ENCODE data around the gene TIAM2.
"Not testable (repeated sequence)": the region's sequence is repeated elsewhere in the genome, so short reads cannot be mapped to it uniquely, and the experiment has no call there.

The TIAM2 gene

GRCh38 chr6:155212616-155213380, 217.7 kb downstream of the TIAM2 start:
- no peak for DNase-seq

- no peak for DNase-seq
These were observed 218.7 kb downstream of the TIAM2 start for GRCh38 chr6:155213611-155214372.

DNA sequence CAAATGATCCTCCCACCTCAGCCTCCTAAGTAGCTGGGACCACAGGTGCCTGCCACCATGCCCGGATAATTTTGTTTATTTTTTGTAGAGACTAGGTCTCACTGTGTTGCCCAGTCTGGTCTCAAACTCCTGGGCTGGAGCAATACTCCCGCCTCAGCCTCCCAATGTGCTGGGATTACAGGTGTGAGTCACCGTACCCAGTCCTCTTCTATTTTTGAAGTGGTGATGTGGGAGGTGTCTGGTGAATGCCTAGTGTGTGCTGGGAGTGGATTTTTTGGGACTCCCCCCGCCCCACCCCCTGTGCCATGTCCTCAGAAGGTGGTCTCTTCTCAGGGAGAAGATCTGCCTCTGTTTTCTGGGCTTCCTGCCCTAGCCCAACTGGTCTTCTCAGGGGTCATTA, 220.8 kb downstream of the TIAM2 start:
- DNase-seq, result no peak

DNA sequence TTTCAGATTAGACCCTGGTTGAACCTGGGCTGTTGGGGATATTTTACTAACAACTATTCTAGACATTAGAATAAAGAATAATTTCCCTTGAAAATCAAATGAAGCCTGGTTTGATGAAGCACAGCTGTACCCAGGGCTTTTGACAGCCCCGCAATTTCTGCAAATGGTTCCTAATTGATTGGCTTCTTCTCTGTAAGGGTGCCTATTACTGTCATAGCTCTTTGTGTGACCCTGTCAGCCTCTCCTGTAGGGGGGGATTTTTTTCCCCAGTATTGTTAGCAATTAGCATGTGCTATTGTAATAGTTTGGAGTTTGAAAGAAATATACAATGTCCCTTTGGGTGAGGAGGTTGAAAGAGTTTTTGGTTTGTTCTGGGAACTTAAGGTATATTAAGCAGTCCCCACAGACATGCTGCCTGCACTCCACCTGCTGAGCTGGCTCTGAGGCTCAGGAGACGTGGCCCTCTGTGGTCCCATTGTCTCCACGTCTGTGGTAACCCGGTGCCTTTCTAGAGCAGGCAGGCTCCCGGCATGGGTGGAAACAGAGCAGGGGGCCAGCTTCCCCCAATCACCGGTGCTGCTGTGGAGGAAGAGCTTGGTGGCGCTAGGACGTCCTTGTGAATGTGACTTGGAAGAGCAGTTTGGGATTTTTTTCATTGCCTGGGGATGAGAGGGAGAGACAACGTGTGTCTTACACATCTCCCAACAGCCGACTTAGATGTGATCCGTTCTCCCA, 221.4 kb downstream of the TIAM2 start:
- DNase-seq, result no peak

- DNase-seq, result not testable (repeated sequence)
These were observed 223.6 kb downstream of the TIAM2 start for GRCh38 chr6:155218711-155219110.

GRCh38 chr6:155219299-155219698, 224.2 kb downstream of the TIAM2 start:
- no peak for DNase-seq

DNA sequence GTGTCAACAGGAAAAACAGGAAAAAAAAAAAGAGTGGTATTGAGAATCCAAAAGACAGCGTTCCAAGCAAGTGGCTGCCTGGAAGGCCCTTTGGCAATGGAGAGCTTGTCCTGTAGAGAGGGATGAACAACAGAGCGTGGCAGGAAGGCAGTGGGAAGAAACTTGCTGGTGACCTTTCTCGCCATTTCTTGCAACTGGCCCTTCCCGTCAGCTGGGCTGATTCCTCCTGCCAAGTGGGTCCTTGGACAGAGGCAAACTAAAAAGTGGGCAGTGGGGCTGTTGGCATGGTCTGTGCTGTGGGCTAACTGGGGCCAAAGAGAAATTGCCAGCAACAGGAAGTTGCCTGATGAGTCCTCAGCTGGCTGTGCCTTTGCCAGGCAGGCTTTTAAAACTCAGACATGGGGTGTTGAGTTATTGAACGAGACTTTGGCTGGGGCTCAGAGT, 224.8 kb downstream of the TIAM2 start:
- no peak for DNase-seq

DNA sequence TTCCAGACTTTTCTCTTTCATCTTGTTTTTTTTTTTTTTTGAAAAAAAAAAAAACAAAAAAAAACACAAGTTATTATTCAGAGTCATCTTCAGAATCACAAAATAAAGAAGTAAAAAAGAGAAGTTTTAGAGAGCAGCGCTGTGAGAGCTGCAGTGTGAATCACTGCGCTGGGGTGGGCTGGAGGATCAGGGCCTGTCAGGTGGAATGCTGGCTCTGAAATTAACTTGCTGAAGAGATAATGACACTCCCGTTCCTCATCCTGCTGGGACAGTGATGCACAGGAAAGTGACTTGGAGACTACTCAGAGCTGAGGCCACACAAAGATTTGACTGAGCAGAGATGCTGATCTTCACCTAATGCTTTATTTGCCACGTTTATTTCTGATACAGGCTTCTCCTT, 226.0 kb downstream of the TIAM2 start:
- no peak for DNase-seq

DNA sequence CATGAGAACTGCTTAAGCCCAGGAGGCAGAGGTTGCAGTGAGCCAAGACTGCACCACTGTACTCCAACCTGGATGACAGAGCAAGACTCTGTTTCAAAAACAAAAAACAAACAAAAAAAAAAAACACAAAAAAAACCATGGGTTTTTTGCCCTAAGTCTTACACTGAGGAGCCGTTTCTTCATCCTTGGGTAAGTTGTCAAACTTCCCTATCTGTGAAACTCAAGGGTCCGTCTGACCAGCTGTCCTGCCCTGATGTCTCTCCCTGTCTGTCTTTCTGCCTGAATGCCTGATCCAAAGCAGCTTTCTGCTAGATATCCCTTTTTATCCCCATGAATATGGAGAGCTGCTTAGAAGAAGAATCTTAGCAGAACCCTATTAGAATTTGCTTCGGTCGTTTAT, 227.4 kb downstream of the TIAM2 start:
- no peak for DNase-seq

DNA sequence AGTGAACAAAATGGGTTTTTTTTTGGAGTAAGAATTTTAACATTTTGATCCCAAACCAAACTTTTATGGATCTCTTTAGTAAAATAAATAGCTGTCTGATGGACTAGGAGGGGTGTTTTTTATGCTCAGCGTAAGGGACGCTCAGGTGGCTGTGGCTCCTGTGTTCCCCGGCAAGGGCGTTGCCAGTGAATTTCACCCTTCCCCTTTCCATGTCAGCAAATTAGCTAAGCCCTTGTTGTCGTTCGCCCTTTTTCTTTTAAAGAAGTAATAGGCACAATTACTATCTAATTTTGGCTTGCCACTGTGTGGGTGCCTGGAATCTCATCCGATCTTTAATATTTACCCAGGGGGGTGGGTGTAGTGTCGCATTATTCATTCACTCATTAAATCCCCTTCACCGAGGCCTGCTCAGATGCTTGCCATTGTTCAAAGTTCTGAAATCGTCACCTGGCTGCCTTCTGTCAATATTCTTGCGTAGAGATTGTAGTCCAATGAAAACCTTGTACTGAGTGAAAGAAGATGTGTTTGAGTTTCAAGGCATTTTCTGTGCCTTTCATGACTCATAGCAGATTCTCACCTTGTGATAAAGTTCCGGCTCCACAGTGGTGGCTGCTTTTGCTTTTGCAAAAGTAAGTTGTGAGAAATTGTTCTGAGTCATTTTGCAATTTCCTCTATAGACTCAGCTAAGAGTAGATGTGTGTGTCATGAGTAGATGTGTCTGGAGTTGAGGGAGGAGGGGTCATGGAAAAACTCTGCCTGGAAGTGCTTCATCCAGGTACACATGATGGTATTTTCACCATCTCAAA, 228.7 kb downstream of the TIAM2 start:
- peak; percentile 81 for DNase-seq

GRCh38 chr6:155224618-155225017, 229.5 kb downstream of the TIAM2 start:
- DNase-seq, result no peak

GRCh38 chr6:155227046-155227445, 231.9 kb downstream of the TIAM2 start:
- DNase-seq, result no peak

GRCh38 chr6:155228546-155229166, 233.5 kb downstream of the TIAM2 start:
- DNase-seq, result no peak

GRCh38 chr6:155230975-155231374, 235.9 kb downstream of the TIAM2 start:
- not testable (repeated sequence) for DNase-seq

- no peak for DNase-seq
These were observed 237.7 kb downstream of the TIAM2 start for GRCh38 chr6:155232848-155233247.

DNA sequence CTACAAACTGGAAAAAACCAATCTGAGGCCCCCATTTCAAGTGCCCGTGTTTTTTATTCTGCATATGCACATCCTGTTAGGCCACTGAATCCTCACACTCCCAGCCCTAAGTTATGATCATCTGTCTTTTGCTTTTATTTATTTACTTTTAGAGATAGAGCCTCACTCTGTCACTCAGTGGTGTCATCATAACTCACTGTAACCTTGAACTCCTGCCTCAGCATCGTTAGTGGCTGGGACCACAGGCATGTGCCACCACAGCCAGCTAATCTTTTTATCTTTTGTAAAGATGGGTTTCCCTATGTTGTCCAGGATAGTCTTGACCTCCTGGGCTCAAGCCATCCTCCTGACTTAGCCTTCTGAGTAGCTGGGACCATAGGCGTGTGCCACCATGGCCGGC, 239.1 kb downstream of the TIAM2 start:
- no peak for DNase-seq

DNA sequence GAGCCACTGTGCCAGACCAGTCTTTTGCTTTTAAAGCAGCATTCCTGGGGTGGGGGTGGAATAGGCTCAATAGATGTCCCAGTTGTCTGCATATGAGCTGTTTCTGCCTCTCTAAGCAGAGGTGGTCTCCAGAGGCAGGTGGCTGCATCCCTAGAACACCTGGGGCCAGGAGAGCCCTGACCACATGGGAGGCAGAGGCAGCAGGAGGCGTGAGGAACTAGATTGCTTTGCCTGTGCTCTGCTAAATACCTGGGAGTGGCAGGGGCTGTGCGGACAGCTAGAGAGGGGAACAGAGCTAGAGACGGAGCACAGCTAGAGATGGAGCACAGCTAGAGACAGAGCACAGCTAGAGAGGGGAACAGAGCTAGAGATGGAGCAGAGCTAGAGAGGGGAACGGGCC, 239.6 kb downstream of the TIAM2 start:
- no peak for DNase-seq

- no peak for DNase-seq
These were observed 240.0 kb downstream of the TIAM2 start for GRCh38 chr6:155235087-155235486.

- no peak for DNase-seq
These were observed 242.5 kb downstream of the TIAM2 start for GRCh38 chr6:155237613-155238012.

- no peak for DNase-seq
These were observed 245.9 kb downstream of the TIAM2 start for GRCh38 chr6:155240905-155241600.

DNA sequence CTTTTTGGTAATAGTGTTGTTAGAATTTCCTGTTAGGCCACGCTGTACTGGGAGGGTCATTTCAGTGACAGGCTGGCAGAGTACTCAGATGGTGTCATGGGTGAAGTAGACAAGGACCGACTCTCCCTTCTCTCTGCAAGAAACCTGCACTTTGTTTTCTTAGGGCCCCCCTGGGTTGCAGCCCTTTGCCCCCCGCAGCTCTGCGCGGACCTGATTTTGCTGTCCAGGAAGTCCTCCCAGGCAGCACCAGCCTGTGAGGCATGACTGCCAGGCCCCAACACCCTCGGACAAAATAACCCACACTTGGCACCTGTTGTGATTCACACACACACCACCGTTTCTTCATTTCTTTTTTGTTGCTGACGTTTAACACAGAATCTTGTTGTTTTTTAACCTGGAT, 246.9 kb downstream of the TIAM2 start:
- no peak for DNase-seq

GRCh38 chr6:155244434-155244833, 249.3 kb downstream of the TIAM2 start:
- DNase-seq, result no peak
